K562 (cell line): Measurements from ENCODE around the gene FOXJ3. TPM values are rescaled to one million over a fixed set of nuclear protein-coding genes. Genes with fewer than 3 reads are reported as not detected.

Experiments used
- ATAC-seq: fragments of 200-7000 bp; cut with Tn5 transposase; 3 replicates; pipeline ENCODE4 v1.9.1; 2020; ENCODE audit warnings: moderate library complexity
- BruUV-seq: library from RNA; stranded (reverse); fragments of 400-500 nt; replicated peaks from 2 replicates; lab custom pipeline; 2021; lab: Mats Ljungman, UMichigan
- CTCF ChIA-PET: fragments of 300-600 bp; formaldehyde crosslinking; extraction: SDS; loops from one replicate; lab custom pipeline; 2021; ENCODE audit warnings: low intra/inter-chr PET ratio; lab: Yijun Ruan, JAX
- POLR2A ChIA-PET: fragments of 300-600, 350-650 bp; sonication (Branson Sonifier 250); formaldehyde crosslinking; extraction: SDS; loops from one replicate; lab custom pipeline; 2021; ENCODE audit warnings: antibody characterized with exemption, inconsistent platforms; lab: Yijun Ruan, JAX
- DNase-seq, 4 experiments: peaks; one replicate each; pipeline versions ENCODE4 v3.0.0 to v3.0.0-alpha.2; 2011 to 2018; ENCODE audit warnings: low spot score in 3 of 4, mixed read lengths in 3 of 4; ENCODE audit errors: extremely low read depth in 1 of 4
- FAIRE-seq: peaks from 2 replicates; lab custom pipeline; 2011; peaks lifted over from hg19 to GRCh38; lab: Jason Lieb, UNC
- H2AFZ ChIP-seq: 2 replicates; pipeline ENCODE4 v1.6.0; 2011; ENCODE audit warnings: low read depth, low read length, control low read depth, inconsistent platforms
- H3K27ac ChIP-seq: fragments of 200-600 bp; 3 replicates; pipeline ENCODE4 v1.8.0; 2011; ENCODE audit warnings: low read depth, mild to moderate bottlenecking, control low read depth, inconsistent platforms, low read length, moderate library complexity, mixed read lengths; ENCODE audit errors: extremely low read depth
- H3K27me3 ChIP-seq, 2 experiments: fragments of 300-600 bp in 1 of 2; 2 replicates in 1 of 2; 3 replicates in 1 of 2; pipeline versions ENCODE4 v1.6.0 to v1.8.0; 2011; ENCODE audit warnings: inconsistent platforms in 2 of 2, low read length in 2 of 2, mild to moderate bottlenecking in 1 of 2, mixed read lengths in 1 of 2, moderate library complexity in 1 of 2; ENCODE audit not compliant: control insufficient read depth in 2 of 2, insufficient read depth in 2 of 2
- H3K36me3 ChIP-seq: fragments of 300-600 bp; 3 replicates; pipeline ENCODE4 v1.8.0; 2011; ENCODE audit warnings: mild to moderate bottlenecking, low read length, inconsistent platforms; ENCODE audit not compliant: control insufficient read depth, insufficient read depth
- H3K4me1 ChIP-seq, 2 experiments: fragments of 200-600 bp in 1 of 2; replicated peaks in 1 of 2; 2 replicates in 1 of 2; 3 replicates in 1 of 2; pipeline versions ENCODE4 v1.5.1 to v1.8.0; 2011; ENCODE audit warnings: inconsistent platforms in 2 of 2, low read length in 2 of 2, mild to moderate bottlenecking in 1 of 2, mixed read lengths in 1 of 2, moderate library complexity in 1 of 2; ENCODE audit not compliant: control insufficient read depth in 2 of 2, insufficient read depth in 2 of 2
- H3K4me2 ChIP-seq: 2 replicates; pipeline ENCODE4 v1.6.1; 2011; ENCODE audit warnings: low read length, control low read depth, inconsistent platforms, mixed read lengths; ENCODE audit not compliant: insufficient read depth
- H3K4me3 ChIP-seq: fragments of 200-600 bp; sonication (generic), shearing (Covaris generic); 2 replicates; pipeline ENCODE4 v1.5.1; 2016; ENCODE audit warnings: control low read depth, inconsistent platforms
- H3K79me2 ChIP-seq: fragments of 200-600 bp; 3 replicates; pipeline ENCODE4 v1.8.0; 2011; ENCODE audit warnings: low read length, inconsistent platforms; ENCODE audit not compliant: control insufficient read depth, insufficient read depth
- H3K9ac ChIP-seq, 2 experiments: 2 replicates each; pipeline versions ENCODE4 v1.6.0 to v1.6.1; 2011; ENCODE audit warnings: low read depth in 2 of 2, low read length in 2 of 2, control low read depth in 1 of 2, inconsistent platforms in 1 of 2, mild to moderate bottlenecking in 1 of 2, mixed read lengths in 1 of 2; ENCODE audit not compliant: insufficient read depth in 1 of 2
- H3K9me1 ChIP-seq: one replicate; pipeline ENCODE4 v1.6.0; 2011; ENCODE audit warnings: inconsistent platforms, mild to moderate bottlenecking, low read length, moderate library complexity; ENCODE audit not compliant: control insufficient read depth, insufficient read depth
- H3K9me3 ChIP-seq: replicated peaks from 2 replicates; pipeline ENCODE4 v1.5.1; 2011; ENCODE audit warnings: low read depth, low read length, inconsistent platforms; ENCODE audit not compliant: control insufficient read depth, insufficient read depth
- H4K20me1 ChIP-seq: replicated peaks from 2 replicates; pipeline ENCODE4 v1.6.1; 2011; ENCODE audit warnings: low read length, inconsistent platforms, mixed read lengths; ENCODE audit not compliant: control insufficient read depth, insufficient read depth
- AFF1 ChIP-seq, 2 experiments: fragments of 450-650 bp; IDR thresholded peaks; 2 replicates each; pipeline ENCODE4 v1.6.1; 2018; ENCODE audit warnings: mild to moderate bottlenecking in 2 of 2, low read depth in 1 of 2; ENCODE audit not compliant: partially characterized antibody in 2 of 2
- ATF3 ChIP-seq, 2 experiments: fragments of 450-650 bp in 1 of 2; sonication (generic) in 1 of 2; formaldehyde crosslinking in 1 of 2; IDR thresholded peaks in 1 of 2; conservative IDR thresholded peaks in 1 of 2; 2 replicates each; pipeline versions ENCODE4 v1.6.1 to v1.8.1; 2016 to 2023; ENCODE audit warnings: mild to moderate bottlenecking in 2 of 2, moderate library complexity in 2 of 2, inconsistent platforms in 1 of 2, missing genetic modification reagents in 1 of 2
- CBFA2T2 ChIP-seq: fragments of 450-650 bp; conservative IDR thresholded peaks from 2 replicates; pipeline ENCODE4 v1.6.1; 2017; ENCODE audit warnings: mild to moderate bottlenecking
- E2F6 ChIP-seq, 2 experiments: IDR thresholded peaks; 2 replicates each; pipeline ENCODE4 v1.6.1; 2011; ENCODE audit warnings: borderline replicate concordance in 1 of 2, control low read depth in 1 of 2, low read depth in 1 of 2, low read length in 1 of 2, mild to moderate bottlenecking in 1 of 2, mixed read lengths in 1 of 2, moderate library complexity in 1 of 2; ENCODE audit not compliant: insufficient read depth in 1 of 2, insufficient read length in 1 of 2, poor library complexity in 1 of 2, severe bottlenecking in 1 of 2; ENCODE audit errors: extremely low read depth in 1 of 2
- EP300 ChIP-seq: IDR thresholded peaks from 2 replicates; pipeline ENCODE4 v1.6.1; 2012; ENCODE audit warnings: low read length, improper control_type of control experiment
- HCFC1 ChIP-seq: IDR thresholded peaks from 2 replicates; pipeline ENCODE4 v1.6.1; 2012; ENCODE audit warnings: low read depth, low read length, improper control_type of control experiment
- RBM25 ChIP-seq: fragments of 200-400 bp; formaldehyde crosslinking; IDR thresholded peaks from 2 replicates; pipeline ENCODE4 v1.6.1; 2018; ENCODE audit warnings: low read length, low read depth, moderate library complexity; ENCODE audit not compliant: severe bottlenecking
- TFAM ChIP-seq: fragments of 250-450 bp; sonication (Bioruptor Pico); conservative IDR thresholded peaks from 2 replicates; pipeline ENCODE4 v1.5.0; 2021; ENCODE audit warnings: mild to moderate bottlenecking, moderate library complexity
- ZNF592 ChIP-seq: fragments of 450-650 bp; IDR thresholded peaks from 2 replicates; pipeline ENCODE4 v1.6.1; 2017; ENCODE audit warnings: antibody characterized with exemption, mild to moderate bottlenecking
- WGBS: fragments of 100-300 bp; shearing (Covaris generic); methylation state at CpG from one replicate; pipeline ENCODE4 v1.1.6; 2016; ENCODE audit warnings: low coverage, mixed read lengths; ENCODE audit not compliant: insufficient coverage; ENCODE audit errors: missing lambda C conversion rate; 5-methylcytosine and 5-hydroxymethylcytosine counted together
- in situ Hi-C: fragments of 300-500 bp; cut with MboI; formaldehyde crosslinking; loops from 4 replicates; pipeline ENCODE4 v1.15.0; 2018; ENCODE audit warnings: inconsistent platforms, mixed read lengths
- intact Hi-C: fragments of 100-400 bp; cut with micrococcal nuclease; formaldehyde crosslinking; loops from 2 replicates; pipeline ENCODE4 v1.14.2; 2022
- polyA plus RNA-seq, 8 experiments: library from polyadenylated mRNA; depleted of rRNA in 4 of 8; stranded (reverse) in 5 of 8; unstranded in 3 of 8; fragments of >200 nt; fragmentation: Nextera tagmentation in 2 of 8; fragmentation: Illumina TruSeq in 1 of 8; extraction: Ambion mirVana in 2 of 8; extraction: Trizol in 1 of 8; gene quantifications; 2 replicates each; pipeline versions ENCODE4 v1.2.1 to v1.2.3, GENCODE V29; 2011 to 2014; ENCODE audit warnings: inconsistent platforms in 1 of 8, missing spikeins in 1 of 8
- total RNA-seq, 7 experiments: library from RNA; depleted of rRNA in 6 of 7; stranded (reverse); fragments of >200 nt in 6 of 7; fragmentation: Illumina TruSeq in 2 of 7; extraction: Trizol in 2 of 7; gene quantifications; 2 replicates each; pipeline versions ENCODE4 v1.2.1 to v1.2.3, GENCODE V29; 2011 to 2021; ENCODE audit warnings: low replicate concordance in 1 of 7

The FOXJ3 gene
- total and polyA plus RNA-seq, 9 of the 15 experiments (the other 6 are each of a cell fraction or from before 2014, with no cell fraction given): 8.7 to 35.3 (median 23.4) TPM

- no peaks in the 10 kb centered on the region for H4K20me1 ChIP-seq
- 11% methylated on average over 68 of the region's 101 CpGs for WGBS
- POLR2A ChIA-PET: interaction anchor here (0.6 kb wide), 1 partner anchor 270 kb away, joined by 4 read pairs; no protein-coding TSS in a partner anchor
- H2AFZ ChIP-seq: peak within 1 kb of the TSS; percentile 28; the same call in 1 of the 2 replicates
- DNase-seq (peak; percentile 28 to 80 (median 74)), ATAC-seq (peak; percentile 84), FAIRE-seq (no peak)
- peak within 1 kb of the TSS; percentile 7; the same call in 1 of the 2 replicates for H3K4me2 ChIP-seq
- BruUV-seq: no TSS peak
- intact Hi-C loops (no loop called here), in situ Hi-C loops (no loop called here)
- no peak within 1 kb of the TSS for H3K9ac ChIP-seq
- peaks cover 35 to 45% of the 10 kb centered on the region in 2 experiments for H3K27me3 ChIP-seq
- no peaks in the 10 kb centered on the region for H3K36me3 ChIP-seq
- no peaks in the 10 kb centered on the region for H3K79me2 ChIP-seq
- no peaks in the 10 kb centered on the region for H3K9me3 ChIP-seq
- peak within 1 kb of the TSS; percentile 18; the same call in 1 of the 2 replicates for H3K4me3 ChIP-seq
- H3K27ac ChIP-seq: no peak within 1 kb of the TSS
- H3K4me1 ChIP-seq: peaks cover 0 to 11% of the 10 kb centered on the region in 2 experiments; a peak in 2 of 5 replicates
- CTCF ChIA-PET: no interaction called here
- H3K9me1 ChIP-seq: no peaks in the 10 kb centered on the region
- TF ChIP-seq ATF3 (IDR thresholded peaks at IDR 0.05) (no peak), ATF3 (CRISPR knock-in tag; conservative IDR thresholded peaks at IDR 0.05) (no peak), CBFA2T2 (no peak), HCFC1 (no peak), E2F6 (IDR thresholded peaks at IDR 0.05; ENCODE audit: borderline replicate concordance in 1 of 2, extremely low read depth in 1 of 2, insufficient read depth in 1 of 2, insufficient read length in 1 of 2, low read depth in 1 of 2, low read length in 1 of 2, poor library complexity in 1 of 2, severe bottlenecking in 1 of 2) (peak in 1 of 2 experiments; percentile 72), RBM25 (peak; percentile 50), EP300 (no peak), ZNF592 (no peak), TFAM (CRISPR knock-in tag) (no peak), AFF1 (IDR thresholded peaks at IDR 0.05; ENCODE audit: low read depth in 1 of 2, partially characterized antibody in 2 of 2) (no peak)
Measured at GRCh38 chr1:42380586-42381279, 45.7 kb upstream of the FOXJ3 start, which contains the start of gene RIMKLA. Gene RIMKLA, plus strand, starts transcription at chr1:42380792. Its CDS starts 143 bp downstream, at chr1:42380935.
